HG03103 (cell line): ENCODE results near the gene TRAPPC14.

ENCODE experiments used
- ATAC-seq: cut with Tn5 transposase; IDR thresholded peaks from one replicate; pipeline ENCODE4 v1.9.1; 2021; ENCODE audit warnings: low read depth; ENCODE audit not compliant: unreplicated experiment

TRAPPC14 gene

GRCh38 chr7:100106633-100107032 lies 51.9 kb downstream of the TRAPPC14 start:
- no peak for ATAC-seq

- no peak for ATAC-seq
Observed at GRCh38 chr7:100105534-100105933, 53.0 kb downstream of the TRAPPC14 start.
